SK-N-SH (cell line): ENCODE results near the gene WDR93.

ENCODE experiments used
- CTCF ChIP-seq: fragments of 200-600 bp; sonication (generic); IDR thresholded peaks from 2 replicates; pipeline ENCODE4 v1.6.1; 2017; ENCODE audit warnings: antibody characterized with exemption, mild to moderate bottlenecking, moderate library complexity
- EP300 ChIP-seq, 2 experiments: IDR thresholded peaks; 2 replicates each; pipeline versions ENCODE4 v1.4.0 to v1.6.1; 2012; ENCODE audit warnings: borderline replicate concordance in 1 of 2, low read depth in 1 of 2, low read length in 1 of 2
- GATA2 ChIP-seq: sonication (generic); formaldehyde crosslinking; IDR thresholded peaks from 2 replicates; pipeline ENCODE4 v1.5.0; 2020; ENCODE audit warnings: mild to moderate bottlenecking, missing genetic modification reagents
- MXI1 ChIP-seq: IDR thresholded peaks from 2 replicates; pipeline ENCODE4 v1.6.1; 2012; ENCODE audit warnings: mild to moderate bottlenecking, low read depth, low read length, improper control_type of control experiment
- REST ChIP-seq: IDR thresholded peaks from 2 replicates; pipeline ENCODE4 v1.6.1; 2012; ENCODE audit warnings: mild to moderate bottlenecking, low read depth, low read length, moderate library complexity
- SIN3A ChIP-seq: IDR thresholded peaks from 2 replicates; pipeline ENCODE4 v1.6.1; 2012; ENCODE audit warnings: low read depth, mild to moderate bottlenecking, low read length, moderate library complexity, borderline replicate concordance

- TF ChIP-seq SIN3A, result no peak
- no peak for TF ChIP-seq MXI1
- no peak for TF ChIP-seq CTCF
- no peak for TF ChIP-seq REST
- no peak for TF ChIP-seq EP300 (IDR thresholded peaks at IDR 0.05; ENCODE audit: borderline replicate concordance in 1 of 2, low read depth in 1 of 2, low read length in 1 of 2)
- TF ChIP-seq GATA2 (CRISPR knock-in tag), result no peak
These were observed 9.5 kb upstream of the WDR93 start for GRCh38 chr15:89681146-89681545.
